HepG2 (cell line): ENCODE measurements around the gene MLXIPL. TPM values are rescaled to one million over a fixed set of nuclear protein-coding genes. Genes with fewer than 3 reads are reported as not detected.

ENCODE experiments used
- ERF ChIP-seq: IDR thresholded peaks from 2 replicates; pipeline ENCODE4 v1.6.1; 2018; ENCODE audit warnings: missing biosample characterization, missing genetic modification reagents
- FOXC1 ChIP-seq: sonication (generic); formaldehyde crosslinking; IDR thresholded peaks from 2 replicates; pipeline ENCODE4 v1.8.0; 2022; ENCODE audit warnings: mild to moderate bottlenecking, missing genetic modification reagents, borderline replicate concordance
- HMG20A ChIP-seq: IDR thresholded peaks from 2 replicates; pipeline ENCODE4 v1.6.1; 2016; ENCODE audit warnings: borderline replicate concordance
- ISL2 ChIP-seq: sonication (generic); formaldehyde crosslinking; IDR thresholded peaks from 2 replicates; pipeline ENCODE4 v1.5.0; 2020; ENCODE audit warnings: missing genetic modification reagents
- MATR3 ChIP-seq: sonication (generic); formaldehyde crosslinking; IDR thresholded peaks from 2 replicates; pipeline ENCODE4 v1.4.0; 2020; ENCODE audit warnings: missing genetic modification reagents
- MXI1 ChIP-seq: IDR thresholded peaks from 3 replicates; pipeline ENCODE4 v1.6.1; 2012; ENCODE audit warnings: low read depth, low read length, inconsistent platforms, borderline replicate concordance
- PHF20 ChIP-seq: sonication (generic); formaldehyde crosslinking; IDR thresholded peaks from 2 replicates; pipeline ENCODE4 v1.5.0; 2020; ENCODE audit warnings: mild to moderate bottlenecking, missing genetic modification reagents
- POLR2A ChIP-seq, 2 experiments: IDR thresholded peaks; 2 replicates each; pipeline ENCODE4 v1.6.1; 2011; ENCODE audit warnings: low read depth in 2 of 2, low read length in 2 of 2, mild to moderate bottlenecking in 1 of 2, moderate library complexity in 1 of 2; ENCODE audit not compliant: insufficient read depth in 1 of 2
- POLR2AphosphoS5 ChIP-seq: IDR thresholded peaks from 2 replicates; pipeline ENCODE4 v1.6.1; 2012; ENCODE audit warnings: low read depth, low read length
- SMYD3 ChIP-seq: sonication (generic); formaldehyde crosslinking; IDR thresholded peaks from 2 replicates; pipeline ENCODE4 v1.8.1; 2023; ENCODE audit warnings: mild to moderate bottlenecking, missing genetic modification reagents
- TAF15 ChIP-seq: fragments of 200-400 bp; formaldehyde crosslinking; IDR thresholded peaks from one replicate; pipeline ENCODE4 v1.6.1; 2018; ENCODE audit warnings: mild to moderate bottlenecking, low read depth, low read length; ENCODE audit not compliant: poor library complexity, severe bottlenecking
- ZNF263 ChIP-seq: sonication (generic); formaldehyde crosslinking; IDR thresholded peaks from 2 replicates; pipeline ENCODE4 v1.4.0; 2020; ENCODE audit warnings: missing genetic modification reagents
- ZNF317 ChIP-seq: sonication (generic); formaldehyde crosslinking; IDR thresholded peaks from 2 replicates; pipeline ENCODE4 v1.5.0; 2020; ENCODE audit warnings: mild to moderate bottlenecking, missing genetic modification reagents
- ZNF431 ChIP-seq: sonication (generic); formaldehyde crosslinking; IDR thresholded peaks from 2 replicates; pipeline ENCODE4 v1.9.0; 2022; ENCODE audit warnings: missing genetic modification reagents, low read depth, mild to moderate bottlenecking, borderline replicate concordance
- ZNF446 ChIP-seq: sonication (generic); formaldehyde crosslinking; IDR thresholded peaks from 2 replicates; pipeline ENCODE4 v1.5.0; 2020; ENCODE audit warnings: mild to moderate bottlenecking, missing genetic modification reagents
- ZNF501 ChIP-seq: sonication (generic); formaldehyde crosslinking; IDR thresholded peaks from 2 replicates; pipeline ENCODE4 v1.5.1; 2020; ENCODE audit warnings: mild to moderate bottlenecking, moderate library complexity, missing genetic modification reagents
- ZNF615 ChIP-seq: sonication (generic); formaldehyde crosslinking; IDR thresholded peaks from 2 replicates; pipeline ENCODE4 v1.5.0; 2020; ENCODE audit warnings: mild to moderate bottlenecking, missing genetic modification reagents, borderline replicate concordance
- ZNF713 ChIP-seq: sonication (generic); formaldehyde crosslinking; IDR thresholded peaks from 2 replicates; pipeline ENCODE4 v1.4.0; 2020; ENCODE audit warnings: mild to moderate bottlenecking, missing genetic modification reagents
- polyA plus RNA-seq, 8 experiments: library from polyadenylated mRNA; depleted of rRNA in 3 of 8; stranded (reverse) in 7 of 8; unstranded in 1 of 8; fragments of >200 nt; fragmentation: Illumina TruSeq in 4 of 8; extraction: Trizol in 4 of 8; gene quantifications; 2 replicates each; pipeline versions ENCODE4 v1.2.1 to v1.2.3, GENCODE V29; 2011 to 2016; ENCODE audit warnings: low read depth in 4 of 8, missing spikeins in 1 of 8, mixed read lengths in 1 of 8; ENCODE audit not compliant: insufficient read depth in 1 of 8
- total RNA-seq, 5 experiments: library from RNA; depleted of rRNA; stranded (reverse); fragments of >200 nt; fragmentation: Illumina TruSeq; extraction: Trizol; gene quantifications; 2 replicates each; pipeline ENCODE4 v1.2.3, GENCODE V29; 2016; ENCODE audit warnings: low read depth in 1 of 5
- TF ChIP-seq, protein P1 (sequence below): IDR thresholded peaks from 2 replicates; pipeline ENCODE4 v1.6.1; 2016; ENCODE audit warnings: control low read depth
- TF ChIP-seq, protein P2 (sequence below): sonication (generic); formaldehyde crosslinking; IDR thresholded peaks from 2 replicates; pipeline ENCODE4 v1.5.0; 2020; ENCODE audit warnings: mild to moderate bottlenecking, missing genetic modification reagents, borderline replicate concordance
- TF ChIP-seq, protein P3 (sequence below): sonication (generic); formaldehyde crosslinking; IDR thresholded peaks from 2 replicates; pipeline ENCODE4 v1.5.1; 2020; ENCODE audit warnings: missing genetic modification reagents, mild to moderate bottlenecking, borderline replicate concordance
- TF ChIP-seq, protein P4 (sequence below): IDR thresholded peaks from 2 replicates; pipeline ENCODE4 v1.6.1; 2016; ENCODE audit warnings: low read depth
- TF ChIP-seq, protein P5 (sequence below): IDR thresholded peaks from 2 replicates; pipeline ENCODE4 v1.6.1; 2016; ENCODE audit warnings: mild to moderate bottlenecking, missing biosample characterization, missing genetic modification reagents

The MLXIPL gene
- total and polyA plus RNA-seq, 2 of the 13 experiments (the other 11 are each of a cell fraction or from before 2014, with no cell fraction given): 51.6 to 60.1 TPM

DNA sequence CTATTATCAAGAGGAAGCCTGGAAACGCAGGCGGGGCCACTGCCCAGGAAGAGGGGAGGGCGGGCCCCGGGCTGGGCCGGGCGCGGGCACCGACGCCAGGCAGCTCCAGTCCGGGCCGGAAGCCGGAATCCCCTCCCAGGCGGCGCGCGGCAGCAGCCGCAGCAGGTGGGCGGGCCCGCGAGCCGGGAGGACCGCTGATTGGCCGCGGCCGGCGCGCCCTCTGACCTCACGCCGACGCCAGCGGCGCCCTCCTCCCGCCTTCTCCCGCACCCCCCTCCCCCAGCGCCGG, 67.3 kb downstream of the MLXIPL start (continued):
- TF ChIP-seq ISL2 (CRISPR knock-in tag) (no peak), MXI1 (peak; percentile 77; the same call in 1 of the 3 replicates), ZNF615 (no peak), ZNF713 (CRISPR knock-in tag) (0 out of 2 replicates have a peak, but pooled peaks have one; percentile 11), PHF20 (CRISPR knock-in tag) (0 out of 2 replicates have a peak, but pooled peaks have one; percentile 52), POLR2AphosphoS5 (no peak), MATR3 (CRISPR knock-in tag) (no peak), HMG20A (no peak), TAF15 (no peak), FOXC1 (no peak), ZNF446 (CRISPR knock-in tag) (no peak), ERF (CRISPR knock-in tag) (no peak; the same call in 1 of the 2 replicates), ZNF263 (CRISPR knock-in tag) (no peak), ZNF501 (no peak), POLR2A (IDR thresholded peaks at IDR 0.05; ENCODE audit: insufficient read depth in 1 of 2, low read depth in 2 of 2, low read length in 2 of 2) (peak in 1 of 2 experiments; percentile 52; a peak in 2 of 4 replicates), ZNF431 (CRISPR knock-in tag) (no peak), ZNF317 (CRISPR knock-in tag) (no peak), SMYD3 (CRISPR knock-in tag) (no peak)
- TF ChIP-seq, protein P1, sequence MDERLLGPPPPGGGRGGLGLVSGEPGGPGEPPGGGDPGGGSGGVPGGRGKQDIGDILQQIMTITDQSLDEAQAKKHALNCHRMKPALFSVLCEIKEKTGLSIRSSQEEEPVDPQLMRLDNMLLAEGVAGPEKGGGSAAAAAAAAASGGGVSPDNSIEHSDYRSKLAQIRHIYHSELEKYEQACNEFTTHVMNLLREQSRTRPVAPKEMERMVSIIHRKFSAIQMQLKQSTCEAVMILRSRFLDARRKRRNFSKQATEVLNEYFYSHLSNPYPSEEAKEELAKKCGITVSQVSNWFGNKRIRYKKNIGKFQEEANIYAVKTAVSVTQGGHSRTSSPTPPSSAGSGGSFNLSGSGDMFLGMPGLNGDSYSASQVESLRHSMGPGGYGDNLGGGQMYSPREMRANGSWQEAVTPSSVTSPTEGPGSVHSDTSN: no peak
- TF ChIP-seq, protein P2, sequence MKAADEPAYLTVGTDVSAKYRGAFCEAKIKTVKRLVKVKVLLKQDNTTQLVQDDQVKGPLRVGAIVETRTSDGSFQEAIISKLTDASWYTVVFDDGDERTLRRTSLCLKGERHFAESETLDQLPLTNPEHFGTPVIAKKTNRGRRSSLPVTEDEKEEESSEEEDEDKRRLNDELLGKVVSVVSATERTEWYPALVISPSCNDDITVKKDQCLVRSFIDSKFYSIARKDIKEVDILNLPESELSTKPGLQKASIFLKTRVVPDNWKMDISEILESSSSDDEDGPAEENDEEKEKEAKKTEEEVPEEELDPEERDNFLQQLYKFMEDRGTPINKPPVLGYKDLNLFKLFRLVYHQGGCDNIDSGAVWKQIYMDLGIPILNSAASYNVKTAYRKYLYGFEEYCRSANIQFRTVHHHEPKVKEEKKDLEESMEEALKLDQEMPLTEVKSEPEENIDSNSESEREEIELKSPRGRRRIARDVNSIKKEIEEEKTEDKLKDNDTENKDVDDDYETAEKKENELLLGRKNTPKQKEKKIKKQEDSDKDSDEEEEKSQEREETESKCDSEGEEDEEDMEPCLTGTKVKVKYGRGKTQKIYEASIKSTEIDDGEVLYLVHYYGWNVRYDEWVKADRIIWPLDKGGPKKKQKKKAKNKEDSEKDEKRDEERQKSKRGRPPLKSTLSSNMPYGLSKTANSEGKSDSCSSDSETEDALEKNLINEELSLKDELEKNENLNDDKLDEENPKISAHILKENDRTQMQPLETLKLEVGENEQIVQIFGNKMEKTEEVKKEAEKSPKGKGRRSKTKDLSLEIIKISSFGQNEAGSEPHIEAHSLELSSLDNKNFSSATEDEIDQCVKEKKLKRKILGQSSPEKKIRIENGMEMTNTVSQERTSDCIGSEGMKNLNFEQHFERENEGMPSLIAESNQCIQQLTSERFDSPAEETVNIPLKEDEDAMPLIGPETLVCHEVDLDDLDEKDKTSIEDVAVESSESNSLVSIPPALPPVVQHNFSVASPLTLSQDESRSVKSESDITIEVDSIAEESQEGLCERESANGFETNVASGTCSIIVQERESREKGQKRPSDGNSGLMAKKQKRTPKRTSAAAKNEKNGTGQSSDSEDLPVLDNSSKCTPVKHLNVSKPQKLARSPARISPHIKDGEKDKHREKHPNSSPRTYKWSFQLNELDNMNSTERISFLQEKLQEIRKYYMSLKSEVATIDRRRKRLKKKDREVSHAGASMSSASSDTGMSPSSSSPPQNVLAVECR (CRISPR knock-in tag): peak; percentile 59; the same call in 1 of the 2 replicates
- TF ChIP-seq, protein P3, sequence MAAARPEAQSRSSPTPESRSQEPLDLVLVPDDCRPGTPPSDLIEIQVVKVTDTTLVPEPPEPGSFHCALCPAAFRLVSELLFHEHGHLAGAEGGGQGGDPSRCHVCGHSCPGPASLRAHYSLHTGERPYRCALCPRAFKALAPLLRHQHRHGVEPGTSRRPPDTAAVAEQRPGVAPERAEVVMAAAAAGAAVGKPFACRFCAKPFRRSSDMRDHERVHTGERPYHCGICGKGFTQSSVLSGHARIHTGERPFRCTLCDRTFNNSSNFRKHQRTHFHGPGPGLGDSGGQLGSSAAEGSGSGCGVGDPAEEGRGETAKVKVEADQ (CRISPR knock-in tag): no peak
- TF ChIP-seq, protein P4, sequence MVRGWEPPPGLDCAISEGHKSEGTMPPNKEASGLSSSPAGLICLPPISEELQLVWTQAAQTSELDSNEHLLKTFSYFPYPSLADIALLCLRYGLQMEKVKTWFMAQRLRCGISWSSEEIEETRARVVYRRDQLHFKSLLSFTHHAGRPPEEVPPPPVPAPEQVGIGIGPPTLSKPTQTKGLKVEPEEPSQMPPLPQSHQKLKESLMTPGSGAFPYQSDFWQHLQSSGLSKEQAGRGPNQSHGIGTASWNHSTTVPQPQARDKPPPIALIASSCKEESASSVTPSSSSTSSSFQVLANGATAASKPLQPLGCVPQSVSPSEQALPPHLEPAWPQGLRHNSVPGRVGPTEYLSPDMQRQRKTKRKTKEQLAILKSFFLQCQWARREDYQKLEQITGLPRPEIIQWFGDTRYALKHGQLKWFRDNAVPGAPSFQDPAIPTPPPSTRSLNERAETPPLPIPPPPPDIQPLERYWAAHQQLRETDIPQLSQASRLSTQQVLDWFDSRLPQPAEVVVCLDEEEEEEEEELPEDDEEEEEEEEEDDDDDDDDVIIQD: 0 out of 2 replicates have a peak, but pooled peaks have one; percentile 22
- TF ChIP-seq, protein P5, sequence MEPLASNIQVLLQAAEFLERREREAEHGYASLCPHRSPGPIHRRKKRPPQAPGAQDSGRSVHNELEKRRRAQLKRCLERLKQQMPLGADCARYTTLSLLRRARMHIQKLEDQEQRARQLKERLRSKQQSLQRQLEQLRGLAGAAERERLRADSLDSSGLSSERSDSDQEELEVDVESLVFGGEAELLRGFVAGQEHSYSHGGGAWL (CRISPR knock-in tag): peak; percentile 64; the same call in 1 of the 2 replicates
